ENCODE results near the gene KIF21A. TPM values are rescaled to one million over a fixed set of nuclear protein-coding genes. Genes with fewer than 3 reads are reported as not detected.

Gene KIF21A
- total and polyA plus RNA-seq, 2 experiments from 2014 or later, result 25.0 to 55.1 TPM

- H3K27ac ChIP-seq, result no peak overlapping the region
- H3K36me3 ChIP-seq (replicated peaks; ENCODE audit: insufficient read depth, low read depth), result no peaks in the 10 kb centered on the region
- no peak overlapping the region for H3K4me2 ChIP-seq
- no peak for TF ChIP-seq CTCF (IDR thresholded peaks at IDR 0.05; ENCODE audit: poor library complexity)
- TF ChIP-seq EZH2 (IDR thresholded peaks at IDR 0.05; ENCODE audit: borderline replicate concordance), result no peak
- TF ChIP-seq EZH2phosphoT487 (IDR thresholded peaks at IDR 0.05; ENCODE audit: low read depth, severe bottlenecking, unreplicated experiment), result no peak
- DNase-seq (ENCODE audit: low spot score), result no peak
- H3K79me2 ChIP-seq, result no peaks in the 10 kb centered on the region
- no peaks in the 10 kb centered on the region for H3K9me2 ChIP-seq (replicated peaks; ENCODE audit: insufficient read depth)
- no peak overlapping the region for H3K4me3 ChIP-seq
- no peak overlapping the region for H2AFZ ChIP-seq
- H3K27me3 ChIP-seq, result no peaks in the 10 kb centered on the region
- no peaks in the 10 kb centered on the region for H3K4me1 ChIP-seq (ENCODE audit: insufficient read depth)
- no peaks in the 10 kb centered on the region for H4K20me1 ChIP-seq (ENCODE audit: insufficient read depth, poor library complexity, severe bottlenecking)
- H3K9me3 ChIP-seq (ENCODE audit: low read depth), result no peaks in the 10 kb centered on the region
These were observed 128.4 kb downstream of the KIF21A start for GRCh38 chr12:39314547-39314946.

DNA sequence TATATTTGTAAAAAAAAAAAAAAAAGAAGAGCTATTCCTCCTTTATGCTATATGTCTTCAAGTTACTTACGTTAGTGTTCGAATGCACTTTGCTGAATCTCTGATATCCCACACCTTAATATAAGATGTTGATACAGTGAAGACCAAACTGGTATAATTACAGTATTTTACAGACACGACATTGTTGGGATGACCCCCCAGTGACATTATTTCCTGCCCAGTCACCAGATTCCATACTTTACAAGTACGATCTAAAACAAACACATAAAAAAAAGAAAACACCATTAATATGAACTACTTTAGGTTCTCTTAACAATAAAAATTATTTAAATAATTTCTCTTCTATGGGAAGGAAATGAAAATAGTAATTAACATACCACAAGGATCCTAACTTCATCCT is 133.4 kb downstream of the KIF21A start:
- H3K36me3 ChIP-seq (replicated peaks; ENCODE audit: insufficient read depth, low read depth), result no peaks in the 10 kb centered on the region
- no peak overlapping the region for H3K4me3 ChIP-seq
- H3K4me1 ChIP-seq (ENCODE audit: insufficient read depth), result no peaks in the 10 kb centered on the region
- H3K4me2 ChIP-seq, result no peak overlapping the region
- H2AFZ ChIP-seq, result no peak overlapping the region
- TF ChIP-seq EZH2 (IDR thresholded peaks at IDR 0.05; ENCODE audit: borderline replicate concordance) (no peak), CTCF (IDR thresholded peaks at IDR 0.05; ENCODE audit: poor library complexity) (no peak), EZH2phosphoT487 (IDR thresholded peaks at IDR 0.05; ENCODE audit: low read depth, severe bottlenecking, unreplicated experiment) (no peak)
- no peaks in the 10 kb centered on the region for H4K20me1 ChIP-seq (ENCODE audit: insufficient read depth, poor library complexity, severe bottlenecking)
- no peaks in the 10 kb centered on the region for H3K79me2 ChIP-seq
- H3K27ac ChIP-seq, result no peak overlapping the region
- 91% methylated on average over 4 of the region's 4 CpGs for WGBS (ENCODE audit: low lambda C conversion rate, missing lambda C conversion rate)
- no peak for DNase-seq (ENCODE audit: low spot score)
- H3K9me3 ChIP-seq (ENCODE audit: low read depth), result no peaks in the 10 kb centered on the region
- no peaks in the 10 kb centered on the region for H3K9me2 ChIP-seq (replicated peaks; ENCODE audit: insufficient read depth)
- H3K27me3 ChIP-seq, result no peaks in the 10 kb centered on the region

GRCh38 chr12:39301422-39301821 is 141.5 kb downstream of the KIF21A start:
- Histone ChIP-seq H3K4me2 (no peak overlapping the region), H2AFZ (no peak overlapping the region), H3K79me2 (no peaks in the 10 kb centered on the region), H3K4me1 (ENCODE audit: insufficient read depth) (no peaks in the 10 kb centered on the region), H3K9me2 (replicated peaks; ENCODE audit: insufficient read depth) (no peaks in the 10 kb centered on the region), H3K9me3 (ENCODE audit: low read depth) (no peaks in the 10 kb centered on the region), H3K27ac (no peak overlapping the region), H3K36me3 (replicated peaks; ENCODE audit: insufficient read depth, low read depth) (no peaks in the 10 kb centered on the region), H3K4me3 (no peak overlapping the region), H4K20me1 (ENCODE audit: insufficient read depth, poor library complexity, severe bottlenecking) (no peaks in the 10 kb centered on the region), H3K27me3 (no peaks in the 10 kb centered on the region)
- no peak for DNase-seq (ENCODE audit: low spot score)
- TF ChIP-seq CTCF (IDR thresholded peaks at IDR 0.05; ENCODE audit: poor library complexity) (no peak), EZH2 (IDR thresholded peaks at IDR 0.05; ENCODE audit: borderline replicate concordance) (no peak), EZH2phosphoT487 (IDR thresholded peaks at IDR 0.05; ENCODE audit: low read depth, severe bottlenecking, unreplicated experiment) (no peak)

GRCh38 chr12:39300799-39301198 is 142.1 kb downstream of the KIF21A start:
- Histone ChIP-seq H2AFZ (no peak overlapping the region), H3K27ac (no peak overlapping the region), H3K4me2 (no peak overlapping the region), H3K9me3 (ENCODE audit: low read depth) (no peaks in the 10 kb centered on the region), H3K79me2 (no peaks in the 10 kb centered on the region), H3K4me3 (no peak overlapping the region), H4K20me1 (ENCODE audit: insufficient read depth, poor library complexity, severe bottlenecking) (no peaks in the 10 kb centered on the region), H3K4me1 (ENCODE audit: insufficient read depth) (no peaks in the 10 kb centered on the region), H3K27me3 (no peaks in the 10 kb centered on the region), H3K36me3 (replicated peaks; ENCODE audit: insufficient read depth, low read depth) (no peaks in the 10 kb centered on the region), H3K9me2 (replicated peaks; ENCODE audit: insufficient read depth) (no peaks in the 10 kb centered on the region)
- 88% methylated on average over 2 of the region's 2 CpGs for WGBS (ENCODE audit: low lambda C conversion rate, missing lambda C conversion rate)
- DNase-seq (ENCODE audit: low spot score), result no peak
- no peak for TF ChIP-seq CTCF (IDR thresholded peaks at IDR 0.05; ENCODE audit: poor library complexity)
- no peak for TF ChIP-seq EZH2 (IDR thresholded peaks at IDR 0.05; ENCODE audit: borderline replicate concordance)
- TF ChIP-seq EZH2phosphoT487 (IDR thresholded peaks at IDR 0.05; ENCODE audit: low read depth, severe bottlenecking, unreplicated experiment), result no peak
